LoVo (cell line): Measurements from ENCODE around the gene WDR43.
A peak's percentile ranks its signal among the peaks of the same experiment; 100 is the strongest.
"Not testable (repeated sequence)": the region's sequence is repeated elsewhere in the genome, so short reads cannot be mapped to it uniquely, and the experiment has no call there.

Source experiments
- DNase-seq: peaks from one replicate; pipeline ENCODE4 v3.0.0-alpha.2; 2016; ENCODE audit warnings: low spot score

Gene WDR43

DNA sequence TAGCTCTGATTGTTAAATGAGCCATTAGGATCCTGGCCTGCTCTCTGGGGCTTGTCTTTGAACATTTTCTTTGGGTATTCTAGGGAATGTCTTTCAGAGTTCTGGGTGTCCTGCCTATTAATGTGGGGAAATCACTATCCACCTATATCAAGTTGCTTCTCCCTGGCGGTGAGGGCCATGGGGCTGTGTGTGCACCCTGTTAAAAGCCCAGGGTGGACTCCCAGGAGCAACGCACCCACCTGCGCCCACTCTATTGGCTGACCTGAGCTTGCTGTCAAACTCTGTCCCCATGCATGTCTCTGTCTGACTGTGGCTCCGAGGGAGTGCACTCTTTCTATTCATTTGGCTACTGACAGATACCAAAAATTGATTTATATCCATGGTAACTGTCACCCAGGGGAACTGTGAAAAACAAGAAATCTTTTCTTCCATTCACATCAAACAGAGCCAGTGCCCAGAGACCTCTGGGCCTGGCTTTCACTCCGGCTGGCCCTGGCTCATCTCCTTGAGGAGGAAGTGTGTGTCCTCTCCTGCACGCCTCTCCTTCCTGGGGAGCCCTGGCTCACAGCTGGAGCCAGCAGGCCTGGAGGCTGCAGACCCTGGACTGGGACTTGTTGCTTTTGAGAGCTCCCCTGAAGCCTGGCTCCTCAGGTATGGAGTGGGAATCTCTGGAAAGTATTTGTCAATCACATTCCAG lies 76.1 kb downstream of the WDR43 start:
- no peak for DNase-seq

DNA sequence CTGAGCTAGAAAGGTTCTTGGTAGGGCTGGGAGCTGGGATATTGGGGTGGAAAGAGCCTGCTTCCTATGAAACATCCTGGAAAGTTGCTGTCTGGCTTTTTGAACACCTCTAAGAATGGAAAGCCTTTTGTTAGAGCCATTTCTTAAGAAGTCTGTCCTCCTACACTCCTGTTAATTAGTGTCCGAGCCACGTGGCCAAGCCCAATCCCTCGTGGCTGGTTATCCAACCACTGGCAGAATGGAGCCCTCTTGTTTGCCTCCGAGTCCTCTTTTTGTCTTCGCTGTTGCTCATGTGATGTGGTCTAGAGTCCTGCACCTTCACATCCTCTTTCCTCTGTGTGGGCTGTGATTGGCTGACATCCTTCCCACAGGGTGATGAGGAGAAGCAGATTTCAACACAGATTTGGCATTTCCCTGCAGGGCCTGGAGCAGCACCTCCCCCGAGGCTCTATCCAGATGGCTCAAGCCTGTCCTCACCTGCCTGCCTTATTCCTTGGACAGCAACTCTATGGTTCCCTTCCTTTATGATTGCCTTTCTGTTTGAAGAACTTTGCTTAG lies 78.4 kb downstream of the WDR43 start:
- DNase-seq: no peak

DNA sequence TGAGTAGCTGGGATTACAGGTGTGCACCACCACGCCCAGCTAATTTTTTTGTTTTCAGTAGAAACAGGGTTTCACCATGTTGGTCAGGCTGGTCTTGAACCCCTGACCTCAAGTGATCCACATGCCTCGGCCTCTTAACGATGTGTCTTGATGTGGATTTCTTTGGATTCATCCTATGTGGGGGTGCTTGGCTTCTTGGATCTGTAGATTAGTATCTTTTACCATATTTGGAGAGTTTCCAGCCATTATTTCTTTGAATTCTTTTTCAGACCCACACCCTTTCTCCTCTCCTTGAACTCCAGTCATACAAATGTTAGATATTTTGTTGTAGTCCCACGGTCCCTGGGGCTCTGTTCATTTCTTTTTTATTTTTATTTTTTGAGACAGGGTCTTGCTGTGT lies 79.8 kb downstream of the WDR43 start:
- DNase-seq: no peak

DNA sequence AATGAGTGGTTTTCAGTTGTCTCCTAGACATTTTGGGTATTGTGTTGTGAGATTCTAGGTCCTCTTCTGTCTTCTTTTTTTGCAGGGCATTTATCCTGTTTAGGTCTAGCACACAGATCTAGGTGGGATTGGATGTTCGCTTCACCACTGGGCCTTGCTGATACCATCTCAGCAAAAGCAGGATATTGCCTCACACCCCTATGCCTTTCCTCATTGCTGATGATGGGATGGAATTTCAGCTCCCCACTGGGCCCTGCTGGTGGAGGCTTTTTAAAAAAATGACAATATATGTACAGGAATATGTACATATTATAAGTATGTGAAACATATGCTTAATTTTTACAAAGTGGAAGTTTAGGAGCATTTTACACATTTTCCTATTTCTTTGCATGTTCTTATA lies 81.2 kb downstream of the WDR43 start:
- no peak for DNase-seq

DNA sequence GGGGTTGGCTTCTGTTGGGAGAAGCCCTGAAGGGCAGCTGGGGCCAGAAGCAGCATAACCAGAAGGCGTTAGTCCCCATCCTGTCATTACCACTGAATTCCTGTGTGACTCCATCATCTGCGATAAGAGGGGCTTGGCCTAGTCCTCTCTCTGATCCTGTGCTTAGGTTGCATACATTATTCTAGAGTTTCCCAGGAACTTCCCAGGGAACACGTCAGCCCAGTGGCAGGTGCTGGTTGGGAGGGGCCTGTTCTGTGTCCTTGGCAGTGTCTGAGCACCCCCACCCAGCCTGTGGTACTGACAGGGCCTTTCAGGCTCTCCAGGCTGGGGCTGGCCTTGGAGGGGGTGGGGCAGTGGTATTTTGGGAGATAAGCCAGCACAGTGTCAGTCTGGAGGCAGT lies 82.1 kb downstream of the WDR43 start:
- DNase-seq: peak; percentile 53

GRCh38 chr2:28977176-28977875 lies 82.9 kb downstream of the WDR43 start:
- DNase-seq: no peak

- not testable (repeated sequence) for DNase-seq
These were observed 83.5 kb downstream of the WDR43 start for GRCh38 chr2:28978001-28978400.

- DNase-seq: no peak
These were observed 84.1 kb downstream of the WDR43 start for GRCh38 chr2:28978606-28979005.

GRCh38 chr2:28979041-28979440 lies 84.6 kb downstream of the WDR43 start:
- no peak for DNase-seq

GRCh38 chr2:28979576-28980366 lies 85.3 kb downstream of the WDR43 start:
- DNase-seq: no peak

- no peak for DNase-seq
These were observed 86.0 kb downstream of the WDR43 start for GRCh38 chr2:28980368-28981015.

- DNase-seq: no peak
These were observed 86.6 kb downstream of the WDR43 start, which contains the start of gene TOGARAM2 for GRCh38 chr2:28981016-28981441. Gene TOGARAM2 (plus strand): TSS chr2:28981298. CDS start chr2:28994835, 13,537 bp downstream.

DNA sequence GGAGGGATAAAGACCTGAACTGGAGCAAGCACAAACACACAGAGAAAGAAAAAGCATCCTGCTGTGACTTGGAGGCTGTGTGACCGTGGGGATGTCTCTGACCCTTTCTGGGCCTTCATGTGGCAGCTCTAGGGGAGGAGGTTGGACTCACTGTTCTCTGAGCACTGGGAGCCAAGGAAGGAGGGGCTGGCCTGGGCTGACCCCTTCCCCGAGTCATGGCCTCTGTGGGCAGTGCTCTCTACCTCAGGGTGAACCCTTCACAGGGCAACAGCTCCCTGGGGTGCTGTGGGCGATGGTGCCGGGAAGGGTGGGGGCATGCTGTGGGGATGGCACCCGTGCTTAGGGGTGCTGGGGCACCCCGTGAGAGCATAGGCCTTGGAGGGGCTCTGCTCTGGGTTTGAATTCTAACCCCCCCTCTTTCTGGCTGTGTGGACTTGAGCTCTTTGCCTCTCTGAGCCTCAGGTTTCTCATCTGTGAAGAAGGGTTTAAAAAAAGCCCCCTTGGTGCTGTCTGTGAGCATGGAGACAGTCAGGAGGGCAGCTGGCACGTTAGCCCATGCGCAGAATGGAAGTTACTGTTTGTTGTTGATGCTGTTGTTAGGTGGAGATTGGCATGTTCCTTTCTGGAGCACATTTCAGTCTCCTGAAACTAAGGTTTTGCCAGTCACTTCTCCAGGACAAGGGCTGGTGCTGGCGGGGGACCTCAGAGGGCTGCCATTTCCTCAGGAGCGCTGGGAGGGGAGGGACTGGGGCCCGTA lies 87.3 kb downstream of the WDR43 start:
- DNase-seq: no peak

DNA sequence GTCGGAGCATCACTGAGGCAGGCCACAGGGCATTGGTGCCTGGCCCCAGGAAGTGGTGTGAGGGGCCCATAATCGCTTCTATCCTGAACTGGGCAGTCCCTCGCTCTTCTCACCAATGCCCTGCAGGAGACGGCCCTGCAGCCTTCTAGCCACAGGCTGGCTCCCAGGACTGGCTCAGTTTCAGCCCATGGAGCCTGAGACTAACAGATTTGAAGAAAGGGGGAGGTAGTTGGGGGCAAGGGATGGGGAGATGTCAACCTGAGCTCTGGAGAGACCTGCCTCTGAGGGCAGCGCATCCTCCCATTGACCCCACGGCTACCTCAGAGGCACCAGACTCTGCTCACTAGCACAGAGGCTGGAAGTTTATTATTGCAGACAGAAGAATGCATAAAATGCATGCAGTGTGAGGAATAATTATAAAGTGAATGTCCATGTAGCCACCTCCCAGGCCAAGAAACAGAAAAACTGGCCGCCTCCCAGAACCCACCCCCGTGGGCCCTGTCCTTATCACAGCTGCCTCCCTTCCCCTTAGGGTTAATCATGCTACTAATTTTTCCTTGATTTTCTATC lies 88.0 kb downstream of the WDR43 start:
- no peak for DNase-seq

DNA sequence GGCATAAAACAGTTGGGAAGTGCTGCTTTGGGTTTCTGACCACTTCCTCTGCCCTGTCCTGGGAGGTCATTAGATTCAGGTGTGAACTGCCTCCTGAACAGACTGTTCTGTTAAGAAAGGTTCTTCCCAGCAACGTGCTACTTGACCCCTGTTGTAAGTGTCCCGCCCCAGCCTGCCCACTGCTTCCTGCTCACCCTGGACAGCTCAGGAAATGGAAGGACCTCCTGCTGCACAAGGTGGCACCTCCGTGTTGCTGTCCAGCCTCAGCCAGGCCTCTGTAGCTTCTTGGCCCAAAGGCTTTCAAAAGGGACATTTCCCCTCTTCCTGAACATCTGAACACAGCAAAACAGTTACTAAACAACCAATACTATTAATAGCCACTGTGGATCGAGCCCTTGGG lies 92.0 kb downstream of the WDR43 start:
- no peak for DNase-seq

DNA sequence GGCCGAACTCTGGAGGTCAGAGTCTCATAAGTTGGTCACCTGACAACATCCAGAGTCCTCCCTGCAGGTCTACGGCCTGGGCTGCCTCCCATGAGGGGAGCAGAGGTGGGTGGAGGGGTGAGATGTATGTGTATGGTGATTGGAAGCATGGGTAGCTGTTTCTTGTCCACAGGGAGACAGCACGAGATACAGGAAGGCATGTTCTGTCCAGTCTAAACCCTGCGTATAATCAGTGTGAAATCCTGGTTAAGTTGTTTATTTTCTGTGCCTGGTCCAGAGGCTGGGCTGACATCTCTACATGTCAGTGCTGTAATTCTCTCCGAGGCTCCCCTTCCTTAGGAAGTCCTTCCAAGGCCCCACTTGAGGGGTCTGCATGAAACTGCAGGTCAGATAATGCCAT lies 95.5 kb downstream of the WDR43 start:
- DNase-seq: no peak

DNA sequence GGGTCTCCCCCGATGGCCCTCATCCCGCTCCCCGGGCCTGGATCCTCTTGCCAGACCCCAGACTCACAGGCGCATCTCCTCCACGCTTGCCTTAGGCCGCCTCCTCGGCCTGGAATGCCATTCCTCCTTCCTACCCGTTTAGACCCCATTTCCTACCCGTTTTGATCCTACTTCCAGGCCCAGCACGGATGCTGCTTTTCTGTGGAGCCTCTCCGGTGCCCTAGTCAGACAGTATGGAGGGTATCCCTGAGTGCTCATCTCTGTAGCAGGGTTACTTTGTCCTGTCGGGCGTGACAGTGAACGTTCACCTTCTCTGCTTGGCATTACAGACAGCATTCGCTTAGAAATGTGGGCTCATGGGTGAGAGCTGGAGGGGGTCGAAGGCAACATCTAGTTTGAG lies 96.0 kb downstream of the WDR43 start:
- no peak for DNase-seq

GRCh38 chr2:28991021-28991420 lies 96.6 kb downstream of the WDR43 start:
- DNase-seq: no peak

GRCh38 chr2:28991460-28991859 lies 97.0 kb downstream of the WDR43 start:
- DNase-seq: no peak

- DNase-seq: peak; percentile 58
These were observed 98.9 kb downstream of the WDR43 start for GRCh38 chr2:28993206-28993960.
